Activated CD4-positive, alpha-beta T cell treated with anti-CD3 and anti-CD28 coated beads, Interleukin-2, Interleukin-6, amounts not matched to agents 100 ng/mL and 50 ng/mL, durations not matched to agents 16 hours and 8 hours (primary cell): ENCODE measurements around the gene YPEL5.
"Not testable (repeated sequence)": the region's sequence is repeated elsewhere in the genome, so short reads cannot be mapped to it uniquely, and the experiment has no call there.

Experiments used
- DNase-seq: peaks from one replicate; pipeline ENCODE4 v3.0.0-alpha.2; 2020

YPEL5 gene

GRCh38 chr2:30139131-30139870 is 7.5 kb upstream of the YPEL5 start:
- peak; percentile 27 for DNase-seq

DNA sequence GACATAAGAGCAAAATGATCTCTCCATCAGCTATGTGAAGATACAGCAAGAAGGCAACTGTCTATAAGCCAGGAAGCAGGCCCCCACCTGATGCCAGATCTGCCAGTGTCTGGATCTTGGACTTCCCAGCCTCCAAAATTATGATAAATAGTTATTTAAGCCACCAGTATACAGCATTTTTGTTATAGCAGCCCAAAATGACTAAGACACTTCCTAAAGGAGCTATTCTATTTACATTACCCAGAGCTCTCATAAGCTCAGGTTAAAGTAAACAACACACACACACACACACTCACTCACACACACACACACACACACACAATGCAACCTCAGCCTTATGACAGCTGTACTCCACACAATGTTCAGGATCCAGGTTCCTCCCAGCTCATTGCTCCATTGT is 5.7 kb upstream of the YPEL5 start:
- DNase-seq = no peak

DNA sequence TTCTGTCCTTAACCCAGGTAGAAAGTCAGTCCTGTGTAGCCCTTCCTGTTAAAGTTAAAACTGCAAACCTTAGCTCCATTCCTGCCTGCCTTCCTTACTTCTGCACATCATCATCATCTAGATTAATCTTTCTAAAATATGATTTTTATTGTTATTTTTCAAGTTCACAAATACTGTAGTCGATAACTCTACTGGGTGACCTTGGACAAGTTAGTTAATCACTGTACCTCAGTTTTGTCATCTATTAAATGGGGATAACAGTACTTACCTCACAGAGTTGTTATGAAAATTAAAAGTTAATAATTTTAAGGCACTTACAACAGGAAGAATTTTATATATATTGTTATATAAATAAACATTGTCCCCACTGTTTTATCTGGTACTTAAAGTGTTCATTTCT is 2.5 kb upstream of the YPEL5 start:
- DNase-seq = no peak

DNA sequence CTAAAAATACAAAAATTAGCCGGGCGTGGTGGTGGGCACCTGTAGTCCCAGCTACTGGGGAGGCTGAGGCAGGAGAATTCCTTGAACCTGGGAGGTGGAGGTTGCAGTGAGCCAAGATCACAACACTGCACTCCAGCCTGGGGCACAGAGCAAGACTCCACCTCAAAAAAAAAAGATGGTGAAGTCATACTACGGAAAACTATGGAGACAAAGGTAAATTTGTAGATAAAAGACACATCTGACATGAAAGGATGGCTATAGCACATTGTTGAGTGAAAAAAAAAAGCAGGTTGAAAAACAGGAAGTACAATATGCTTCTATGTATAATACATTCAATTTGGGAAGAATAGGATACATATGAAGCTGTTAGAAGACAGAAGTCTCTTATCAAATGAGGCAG is 1.9 kb upstream of the YPEL5 start:
- not testable (repeated sequence) for DNase-seq

DNA sequence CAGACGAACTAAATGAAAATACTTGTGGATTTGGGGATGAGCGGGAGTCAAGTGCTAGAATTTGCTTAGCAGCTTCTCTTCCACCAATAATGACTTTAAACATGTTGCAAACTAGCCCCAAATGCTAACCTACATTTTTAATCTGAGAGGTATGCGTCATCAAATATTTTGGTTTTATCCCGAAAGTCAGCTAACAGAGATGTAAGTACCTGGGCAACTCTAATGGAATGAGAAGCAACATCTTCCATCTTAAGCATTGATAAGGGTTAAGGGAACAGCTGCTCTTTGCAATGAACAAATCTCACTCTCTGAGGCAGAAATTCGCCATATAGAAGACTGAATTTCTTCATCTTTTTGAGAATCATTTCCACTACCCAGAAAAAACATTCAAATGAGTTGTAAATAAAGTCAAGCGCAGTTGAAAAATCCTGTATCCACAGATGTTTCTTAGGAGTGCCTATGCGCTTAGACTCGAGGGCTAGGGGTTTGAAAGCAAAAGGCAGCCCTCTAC is 926 bp upstream of the YPEL5 start:
- DNase-seq = no peak

DNA sequence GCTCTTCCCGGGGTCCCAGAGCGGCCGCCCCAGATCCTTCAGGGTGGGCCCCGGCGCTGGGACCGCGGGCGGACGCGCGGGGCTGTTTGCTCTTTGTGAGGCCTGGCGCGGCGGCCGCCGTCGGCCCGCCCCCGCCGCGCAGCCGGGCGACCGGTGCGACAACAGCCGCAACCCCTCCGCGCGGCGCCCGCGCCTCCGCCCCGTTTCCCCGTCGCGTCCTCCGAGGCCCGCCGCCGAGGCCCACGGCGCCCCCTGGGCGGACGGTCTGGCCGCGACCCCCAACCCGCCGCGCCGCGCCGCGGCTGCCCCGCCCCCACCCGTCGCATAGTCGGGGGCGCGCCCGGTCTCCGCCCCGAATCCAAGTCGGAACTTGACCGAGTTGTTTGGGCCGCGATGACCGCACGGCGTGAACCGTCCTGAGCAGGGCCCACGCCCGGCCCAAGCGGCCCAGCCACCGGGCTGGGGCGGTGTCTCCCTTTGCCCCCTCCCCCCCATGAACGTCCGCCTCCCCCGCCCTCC is 448 bp downstream of the YPEL5 start:
- no peak for DNase-seq

DNA sequence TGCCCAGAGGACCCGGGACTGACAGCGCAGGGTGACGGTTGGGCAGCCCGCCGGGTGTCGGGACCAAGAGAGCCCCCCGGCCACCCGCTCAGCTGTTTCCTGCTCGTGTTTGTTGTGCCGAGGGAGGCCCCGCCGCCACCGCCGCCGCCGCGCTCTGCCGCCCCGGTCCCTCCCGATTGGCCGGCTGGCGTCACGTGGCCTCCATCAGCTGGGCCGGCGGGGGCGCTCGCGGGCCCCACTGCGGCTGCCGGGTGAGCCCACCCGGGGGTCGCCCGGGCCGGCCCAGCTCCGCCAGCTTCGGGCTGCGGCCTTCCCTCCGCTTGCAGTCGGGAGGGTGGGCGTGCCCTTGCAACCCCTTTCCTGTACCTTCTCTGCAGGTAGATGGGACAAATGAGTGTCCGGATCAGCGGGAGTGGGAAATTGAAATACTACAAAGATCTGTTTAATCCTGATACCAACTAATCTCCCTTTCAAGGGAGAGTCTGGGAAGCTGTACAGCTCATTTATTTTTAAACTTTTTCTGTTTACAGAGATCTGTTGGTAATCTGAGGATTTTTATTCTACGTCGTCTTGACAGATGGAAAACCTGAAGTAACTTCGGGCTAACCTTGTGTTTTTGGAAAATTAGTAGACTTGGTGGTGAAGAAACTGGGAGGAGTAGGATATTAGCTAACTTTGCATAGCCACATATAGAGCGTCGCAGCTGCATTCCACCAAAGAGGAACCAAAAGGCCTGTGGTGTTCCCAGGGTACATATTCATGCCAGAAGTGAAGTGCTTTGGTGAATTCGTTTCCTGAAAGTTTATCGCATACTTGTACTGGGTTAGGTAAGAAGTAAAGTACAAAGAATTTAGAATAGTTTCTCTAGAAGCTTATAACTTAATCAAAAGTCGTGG is 1.2 kb downstream of the YPEL5 start:
- DNase-seq = peak; percentile 79

DNA sequence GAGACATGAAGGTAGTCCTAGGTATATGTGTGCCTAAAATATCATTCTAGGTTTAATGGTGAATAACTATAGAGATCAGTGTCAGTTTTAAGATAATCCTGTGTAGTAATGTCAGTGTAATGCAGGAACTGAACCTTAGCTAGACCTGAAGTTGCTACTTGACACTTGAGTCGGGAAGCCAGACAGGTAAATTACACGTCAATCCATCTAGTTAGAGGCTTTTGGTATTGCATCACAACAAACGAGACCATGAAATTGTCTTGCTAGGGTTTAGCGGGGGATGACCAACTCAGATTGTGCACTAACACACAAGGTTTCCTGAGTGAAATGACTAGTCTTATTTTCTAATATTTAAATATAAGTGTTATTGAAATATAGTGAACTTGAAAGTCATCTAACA is 2.0 kb downstream of the YPEL5 start:
- DNase-seq = no peak

DNA sequence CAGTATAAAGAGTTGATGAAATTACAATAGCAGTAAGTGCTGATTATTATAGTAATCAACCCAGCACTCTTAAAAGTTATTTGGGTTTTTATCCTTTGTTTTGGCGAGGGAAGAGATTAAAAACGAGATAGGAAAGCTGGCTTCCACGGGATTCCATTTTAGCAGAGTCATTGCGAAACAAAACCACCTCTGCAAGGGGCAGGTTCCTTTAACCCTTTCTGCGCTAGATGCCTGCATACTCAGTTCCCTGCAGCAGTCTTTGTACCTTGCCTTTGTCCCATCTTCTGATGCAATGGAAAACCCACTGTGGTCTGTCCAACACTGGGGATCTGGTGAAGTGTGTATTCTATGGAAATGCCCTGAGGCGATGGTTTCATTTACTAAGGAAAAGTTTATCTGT is 2.7 kb downstream of the YPEL5 start:
- DNase-seq = peak; percentile 10

DNA sequence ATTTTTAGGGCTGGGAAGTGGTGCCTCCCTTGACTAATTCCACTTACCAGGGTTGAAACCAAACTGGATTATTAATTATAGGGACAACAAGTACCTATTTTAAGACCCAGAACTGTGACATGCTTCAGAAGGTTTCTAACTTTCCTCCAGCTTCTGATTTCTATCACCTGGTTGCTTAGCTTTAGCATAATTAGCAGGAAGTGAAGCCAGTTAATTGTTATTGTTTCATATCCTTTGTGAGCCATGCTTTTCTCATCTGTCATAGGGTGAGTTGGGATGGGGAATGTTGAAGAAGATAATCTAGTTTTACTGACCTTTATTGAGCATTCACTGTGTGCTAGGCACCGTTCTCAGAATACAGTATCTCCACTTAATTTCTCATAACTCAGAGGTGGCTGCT is 3.2 kb downstream of the YPEL5 start:
- DNase-seq = no peak

DNA sequence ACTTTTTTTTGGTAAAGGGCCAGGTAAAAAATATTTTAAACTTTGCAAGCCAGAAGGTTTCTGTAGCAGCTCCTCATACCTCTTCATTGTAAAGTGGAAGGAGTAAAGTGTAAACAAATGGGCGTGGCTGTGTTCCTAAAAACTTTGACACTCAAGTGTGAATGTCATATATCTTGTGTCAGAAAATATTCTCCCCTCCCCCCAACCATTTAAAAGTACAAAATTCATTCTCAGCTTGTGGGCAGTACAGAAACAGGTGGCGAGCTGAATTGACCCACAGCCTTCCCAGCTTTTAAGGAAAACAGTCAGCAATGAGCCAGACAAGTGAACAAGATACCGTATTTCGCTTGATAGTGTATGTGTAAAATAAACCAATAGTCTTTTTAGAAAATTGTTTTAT is 4.0 kb downstream of the YPEL5 start:
- no peak for DNase-seq

- DNase-seq = no peak
Observed at GRCh38 chr2:30152385-30152784, 5.6 kb downstream of the YPEL5 start.

GRCh38 chr2:30155202-30155601 is 8.4 kb downstream of the YPEL5 start:
- DNase-seq = no peak

DNA sequence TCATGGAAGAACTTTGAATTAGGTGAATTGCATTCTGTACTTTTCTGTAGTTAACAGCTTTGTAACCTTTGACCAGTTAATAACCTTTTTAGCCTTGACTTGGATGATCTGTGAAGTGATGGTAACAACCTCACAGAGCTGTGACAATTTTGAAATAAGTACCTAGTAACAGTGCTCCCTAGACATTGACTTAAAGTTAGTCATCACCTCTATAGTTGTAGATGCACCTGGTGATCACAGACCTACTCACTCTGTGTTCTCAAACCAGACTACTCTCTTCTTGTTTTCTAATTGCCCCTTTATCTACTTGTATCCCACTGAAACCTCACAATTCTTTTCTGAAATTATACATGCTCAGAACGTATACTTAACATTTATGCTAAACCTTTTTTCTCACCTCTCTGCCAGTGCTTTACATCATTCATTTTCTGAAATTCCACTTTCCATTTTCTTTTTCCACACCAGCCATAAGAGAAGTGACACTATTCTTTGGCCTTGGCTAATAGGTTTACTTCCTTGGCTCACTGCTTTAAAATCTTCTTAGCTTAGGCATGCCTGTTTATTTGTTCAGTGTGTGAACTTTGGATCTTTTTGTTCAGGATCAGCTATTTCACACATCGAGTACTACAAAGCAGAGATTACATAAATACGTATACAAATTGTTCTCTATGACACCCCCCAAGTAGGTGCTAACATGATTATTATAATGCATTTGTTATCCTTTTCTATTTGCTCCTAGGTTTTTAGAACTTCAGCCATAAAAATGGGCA is 9.3 kb downstream of the YPEL5 start:
- no peak for DNase-seq

GRCh38 chr2:30157616-30158015 is 10.8 kb downstream of the YPEL5 start:
- no peak for DNase-seq

DNA sequence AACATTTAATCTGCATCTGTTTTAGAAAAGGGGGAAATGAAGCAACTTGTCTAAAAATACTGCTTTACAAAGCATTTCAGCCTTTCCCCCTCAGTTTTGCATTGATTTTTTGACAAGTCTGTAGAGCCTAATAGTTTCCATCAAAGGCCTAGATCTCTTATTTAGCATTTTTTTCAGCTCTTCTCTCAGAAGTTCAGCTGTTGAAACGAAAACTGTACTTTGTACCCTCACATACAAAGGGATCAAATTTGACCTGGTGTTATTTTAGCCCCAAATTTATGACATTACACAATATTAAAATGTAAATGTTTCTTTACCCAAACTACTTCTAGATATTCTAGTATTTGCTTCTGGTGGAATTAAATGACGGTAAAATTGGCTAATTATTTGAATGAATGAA is 13.0 kb downstream of the YPEL5 start:
- no peak for DNase-seq

- DNase-seq = no peak
Observed at GRCh38 chr2:30161929-30162706, 15.3 kb downstream of the YPEL5 start.

- DNase-seq = no peak
Observed at GRCh38 chr2:30162806-30163205, 16.0 kb downstream of the YPEL5 start.

DNA sequence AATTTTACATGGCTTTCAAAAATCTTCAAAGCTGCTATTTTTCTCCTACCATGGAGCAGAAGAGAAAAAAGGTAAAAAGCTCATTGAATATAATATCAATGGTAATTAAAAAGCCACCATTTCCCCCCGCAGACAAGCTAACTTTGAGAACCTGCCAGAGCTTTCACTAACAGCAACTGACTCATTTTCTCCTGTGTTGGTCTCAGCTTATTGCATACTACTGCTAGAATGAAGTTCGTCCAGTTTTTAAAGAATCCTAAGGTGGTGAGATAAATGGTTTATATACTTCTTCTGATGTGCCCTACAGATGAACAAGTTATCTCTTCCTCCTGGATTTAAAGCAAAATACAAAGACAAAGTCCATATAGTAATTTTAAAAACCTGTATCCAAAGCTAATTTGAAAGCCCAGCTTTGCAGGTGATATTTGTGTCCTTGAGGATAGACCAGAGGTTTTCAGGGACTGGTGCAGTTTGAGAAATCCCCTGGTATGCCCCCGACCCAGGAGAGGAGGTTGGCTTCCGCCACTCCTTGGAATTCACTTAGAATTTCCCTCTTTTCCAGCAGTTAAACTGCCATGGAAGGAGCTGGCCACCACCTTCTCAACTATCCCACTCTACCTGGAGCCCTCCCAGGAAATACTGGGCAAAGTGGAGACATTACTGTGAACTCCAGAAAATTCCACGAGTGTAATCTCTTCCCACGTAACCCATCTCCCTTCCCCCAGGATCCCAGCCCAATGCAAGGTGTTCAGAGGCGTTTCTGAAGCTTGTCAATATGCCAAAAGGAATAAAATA is 17.5 kb downstream of the YPEL5 start:
- DNase-seq = no peak

- peak; percentile 86 for DNase-seq
Observed at GRCh38 chr2:30165050-30165520, 18.3 kb downstream of the YPEL5 start.

GRCh38 chr2:30165617-30166016 is 18.8 kb downstream of the YPEL5 start:
- DNase-seq = no peak
